22Rv1 (cell line): ENCODE data around the gene PLXNC1.

ENCODE experiments used
- ZFX ChIP-seq: fragments of 450-650 bp; IDR thresholded peaks from 2 replicates; pipeline ENCODE4 v1.6.1; 2017; ENCODE audit warnings: antibody characterized with exemption, borderline replicate concordance
- TF ChIP-seq, protein P1 (sequence below): fragments of 450-650 bp; IDR thresholded peaks from 2 replicates; pipeline ENCODE4 v1.5.1; 2017; ENCODE audit warnings: mild to moderate bottlenecking

DNA sequence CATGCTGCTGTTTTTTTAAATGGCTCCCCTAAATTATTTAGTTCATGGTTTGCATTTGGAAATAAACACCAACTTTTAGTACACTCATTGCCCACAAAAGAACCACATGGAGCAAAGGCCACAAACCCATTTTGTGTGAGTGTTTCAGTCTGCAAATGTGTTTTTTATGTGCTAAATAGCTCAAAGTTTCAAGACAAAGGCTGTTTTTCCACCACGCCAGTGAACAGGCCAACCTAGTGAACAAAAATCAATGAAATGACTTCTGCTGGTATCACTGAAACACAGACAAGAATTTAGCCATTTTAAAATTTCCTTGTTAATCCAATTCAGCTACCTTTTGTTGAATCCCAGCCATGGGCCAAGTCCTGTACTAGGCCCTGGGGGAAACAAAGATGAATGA lies 52.3 kb downstream of the PLXNC1 start:
- TF ChIP-seq, protein P1, sequence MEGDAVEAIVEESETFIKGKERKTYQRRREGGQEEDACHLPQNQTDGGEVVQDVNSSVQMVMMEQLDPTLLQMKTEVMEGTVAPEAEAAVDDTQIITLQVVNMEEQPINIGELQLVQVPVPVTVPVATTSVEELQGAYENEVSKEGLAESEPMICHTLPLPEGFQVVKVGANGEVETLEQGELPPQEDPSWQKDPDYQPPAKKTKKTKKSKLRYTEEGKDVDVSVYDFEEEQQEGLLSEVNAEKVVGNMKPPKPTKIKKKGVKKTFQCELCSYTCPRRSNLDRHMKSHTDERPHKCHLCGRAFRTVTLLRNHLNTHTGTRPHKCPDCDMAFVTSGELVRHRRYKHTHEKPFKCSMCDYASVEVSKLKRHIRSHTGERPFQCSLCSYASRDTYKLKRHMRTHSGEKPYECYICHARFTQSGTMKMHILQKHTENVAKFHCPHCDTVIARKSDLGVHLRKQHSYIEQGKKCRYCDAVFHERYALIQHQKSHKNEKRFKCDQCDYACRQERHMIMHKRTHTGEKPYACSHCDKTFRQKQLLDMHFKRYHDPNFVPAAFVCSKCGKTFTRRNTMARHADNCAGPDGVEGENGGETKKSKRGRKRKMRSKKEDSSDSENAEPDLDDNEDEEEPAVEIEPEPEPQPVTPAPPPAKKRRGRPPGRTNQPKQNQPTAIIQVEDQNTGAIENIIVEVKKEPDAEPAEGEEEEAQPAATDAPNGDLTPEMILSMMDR = no peak
- no peak for TF ChIP-seq ZFX
